Activated B cell treated with CpG ODN at 0.5 μM for 24 hours (primary cell): ENCODE data around the gene FSTL1. TPM values are rescaled to one million over a fixed set of nuclear protein-coding genes. Genes with fewer than 3 reads are reported as not detected.

Experiments used
- ATAC-seq: fragments of 200-7000 bp; cut with Tn5 transposase; one replicate; pipeline ENCODE4 v1.10.0; 2021; ENCODE audit warnings: low read depth, mild to moderate bottlenecking, moderate library complexity
- CTCF ChIA-PET: fragments of 350-600 bp; sonication (Branson Sonifier 250); formaldehyde crosslinking; loops from one replicate; lab custom pipeline; 2021; ENCODE audit warnings: antibody characterized with exemption; lab: Charles Lee
- POLR2A ChIA-PET: fragments of 350-600 bp; sonication (Branson Sonifier 250); formaldehyde crosslinking; loops from one replicate; lab custom pipeline; 2021; ENCODE audit warnings: antibody characterized with exemption; lab: Charles Lee
- DNase-seq: peaks from one replicate; pipeline ENCODE4 v3.0.0; 2022
- H3K27ac Mint-ChIP-seq: one replicate; pipeline ENCODE4 v1.8.0; 2020; ENCODE audit warnings: mixed read lengths
- H3K27me3 Mint-ChIP-seq: one replicate; pipeline ENCODE4 v1.8.0; 2021; ENCODE audit warnings: mixed read lengths
- H3K36me3 Mint-ChIP-seq: one replicate; pipeline ENCODE4 v1.8.0; 2021; ENCODE audit warnings: low read depth, mixed read lengths
- H3K4me1 Mint-ChIP-seq: one replicate; pipeline ENCODE4 v1.8.0; 2021; ENCODE audit warnings: mixed read lengths
- H3K4me3 Mint-ChIP-seq: one replicate; pipeline ENCODE4 v1.8.0; 2020; ENCODE audit warnings: mild to moderate bottlenecking, mixed read lengths
- H3K9me3 Mint-ChIP-seq: one replicate; pipeline ENCODE4 v1.8.0; 2020; ENCODE audit warnings: mixed read lengths
- CTCF ChIP-seq: fragments of 200-600 bp; IDR thresholded peaks from one replicate; pipeline ENCODE4 v1.8.0; 2022; ENCODE audit warnings: antibody characterized with exemption, mild to moderate bottlenecking
- intact Hi-C: fragments of 100-400 bp; cut with micrococcal nuclease; formaldehyde crosslinking; loops from one replicate; pipeline ENCODE4 v1.15.1; 2024
- total RNA-seq: library from RNA; stranded (reverse); gene quantifications from 2 replicates; pipeline ENCODE4 v1.2.3, GENCODE V29; 2022

FSTL1 gene
- total RNA-seq, 1 donor from 2014 or later, result not detected

GRCh38 chr3:120423432-120423831 is 27.4 kb downstream of the FSTL1 start:
- H3K27me3 Mint-ChIP-seq, result peaks cover 3% of the 10 kb centered on the region
- no peak for ATAC-seq
- intact Hi-C loops, result no loop called here
- no peak overlapping the region for H3K4me3 Mint-ChIP-seq
- no peak for DNase-seq
- H3K36me3 Mint-ChIP-seq, result no peaks in the 10 kb centered on the region
- H3K27ac Mint-ChIP-seq, result no peak overlapping the region
- TF ChIP-seq CTCF, result no peak
- ChIA-PET CTCF (interaction anchor here (1.0 to 1.7 kb wide), 2 partner anchors 14 to 178 kb away, joined by 3 to 4 read pairs; no protein-coding TSS in a partner anchor), POLR2A (no interaction called here)
- peaks cover 4% of the 10 kb centered on the region for H3K4me1 Mint-ChIP-seq
- no peaks in the 10 kb centered on the region for H3K9me3 Mint-ChIP-seq

GRCh38 chr3:120421926-120422325 is 28.9 kb downstream of the FSTL1 start:
- Mint-ChIP-seq H3K27me3 (peaks cover 3% of the 10 kb centered on the region), H3K4me1 (peaks cover 14% of the 10 kb centered on the region), H3K36me3 (no peaks in the 10 kb centered on the region), H3K27ac (no peak overlapping the region), H3K9me3 (no peaks in the 10 kb centered on the region), H3K4me3 (no peak overlapping the region)
- CTCF ChIA-PET, result interaction anchor here (0.8 to 1.6 kb wide), 2 partner anchors 178 to 530 kb away, joined by 4 read pairs; no protein-coding TSS in a partner anchor
- intact Hi-C loops, result no loop called here
- POLR2A ChIA-PET, result no interaction called here
- ATAC-seq, result no peak
- TF ChIP-seq CTCF, result no peak
- DNase-seq, result no peak

- POLR2A ChIA-PET, result no interaction called here
- intact Hi-C loops, result no loop called here
- CTCF ChIA-PET, result interaction anchor here (0.8 kb wide), 1 partner anchor 177 kb away, joined by 3 read pairs; no protein-coding TSS in a partner anchor
- no peak for TF ChIP-seq CTCF
- ATAC-seq (no peak), DNase-seq (no peak)
- Mint-ChIP-seq H3K36me3 (no peaks in the 10 kb centered on the region), H3K9me3 (no peaks in the 10 kb centered on the region), H3K27ac (no peak overlapping the region), H3K4me1 (peaks cover 16% of the 10 kb centered on the region), H3K4me3 (no peak overlapping the region), H3K27me3 (no peaks in the 10 kb centered on the region)
These were observed 29.8 kb downstream of the FSTL1 start for GRCh38 chr3:120420928-120421551.

DNA sequence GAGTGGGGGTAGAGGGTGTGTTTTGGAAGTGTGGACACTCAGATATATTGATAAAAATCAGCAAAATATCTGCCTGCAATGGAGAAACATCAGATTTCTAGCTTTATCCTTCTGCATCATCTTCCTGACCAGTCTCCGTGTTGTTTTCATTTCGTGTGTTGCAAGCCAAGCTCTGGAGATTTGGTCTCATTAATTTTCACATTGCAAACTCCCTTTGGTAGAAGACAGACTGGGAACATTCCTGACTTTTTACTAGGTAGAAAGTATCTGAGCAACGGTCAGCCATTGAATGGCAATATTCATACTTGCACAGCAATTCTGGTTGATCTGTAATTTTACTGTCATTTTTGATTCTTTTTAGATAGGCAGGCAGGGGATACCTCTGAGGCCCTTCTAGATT is 30.4 kb downstream of the FSTL1 start:
- intact Hi-C loops, result no loop called here
- POLR2A ChIA-PET, result interaction anchor here (0.7 kb wide), 1 partner anchor 473 kb away, joined by 4 read pairs; no protein-coding TSS in a partner anchor
- H3K4me1 Mint-ChIP-seq, result peaks cover 16% of the 10 kb centered on the region
- no peaks in the 10 kb centered on the region for H3K36me3 Mint-ChIP-seq
- CTCF ChIA-PET, result interaction anchor here (0.6 to 3.7 kb wide), 2 partner anchors 139 to 840 kb away, joined by 3 to 22 read pairs; no protein-coding TSS in a partner anchor
- H3K4me3 Mint-ChIP-seq, result no peak overlapping the region
- no peak overlapping the region for H3K27ac Mint-ChIP-seq
- no peak for TF ChIP-seq CTCF
- no peaks in the 10 kb centered on the region for H3K27me3 Mint-ChIP-seq
- ATAC-seq (no peak), DNase-seq (no peak)
- no peaks in the 10 kb centered on the region for H3K9me3 Mint-ChIP-seq

GRCh38 chr3:120419797-120420196 is 31.0 kb downstream of the FSTL1 start:
- Mint-ChIP-seq H3K27me3 (no peaks in the 10 kb centered on the region), H3K27ac (no peak overlapping the region), H3K4me1 (peaks cover 16% of the 10 kb centered on the region), H3K4me3 (no peak overlapping the region), H3K36me3 (no peaks in the 10 kb centered on the region), H3K9me3 (no peaks in the 10 kb centered on the region)
- ChIA-PET POLR2A (interaction anchor here (0.7 kb wide), 1 partner anchor 472 kb away, joined by 4 read pairs; no protein-coding TSS in a partner anchor), CTCF (interaction anchor here (0.6 to 3.7 kb wide), 2 partner anchors 140 to 839 kb away, joined by 3 to 22 read pairs; no protein-coding TSS in a partner anchor)
- no peak for ATAC-seq
- intact Hi-C loops, result loop anchor here (5.0 kb wide), 2 partner anchors 178 to 323 kb away; partner anchors contain the start of genes GTF2E1, NDUFB4 and RABL3
- no peak for TF ChIP-seq CTCF
- DNase-seq, result no peak
